HG03575 (cell line): ENCODE data around the gene FOXO3.
"Not testable (repeated sequence)": the region's sequence is repeated elsewhere in the genome, so short reads cannot be mapped to it uniquely, and the experiment has no call there.

ENCODE experiments used
- ATAC-seq: cut with Tn5 transposase; IDR thresholded peaks from one replicate; pipeline ENCODE4 v1.9.1; 2021; ENCODE audit not compliant: unreplicated experiment, insufficient number of reproducible peaks, low FRiP score; ENCODE audit errors: extremely low read depth

Gene FOXO3

DNA sequence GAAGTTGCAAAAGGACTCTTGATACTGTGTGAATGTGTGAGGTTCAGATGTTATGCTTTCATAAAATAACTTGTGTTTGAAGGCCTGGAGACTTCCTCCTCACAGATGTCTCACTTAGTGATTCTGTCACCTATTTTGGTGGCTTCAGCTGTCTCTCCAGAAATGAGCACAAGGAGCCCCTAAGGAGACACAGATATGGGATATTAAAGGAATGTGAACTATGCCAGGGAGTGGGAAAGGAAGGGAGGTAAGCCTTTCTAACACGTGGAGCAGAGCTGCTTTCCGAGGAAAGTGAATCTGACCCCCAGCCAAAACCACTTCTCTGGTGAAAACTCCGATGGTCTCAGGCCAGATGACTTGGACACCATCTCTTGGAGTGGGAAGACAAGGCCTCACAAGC is 10.5 kb upstream of the FOXO3 start:
- ATAC-seq = no peak

DNA sequence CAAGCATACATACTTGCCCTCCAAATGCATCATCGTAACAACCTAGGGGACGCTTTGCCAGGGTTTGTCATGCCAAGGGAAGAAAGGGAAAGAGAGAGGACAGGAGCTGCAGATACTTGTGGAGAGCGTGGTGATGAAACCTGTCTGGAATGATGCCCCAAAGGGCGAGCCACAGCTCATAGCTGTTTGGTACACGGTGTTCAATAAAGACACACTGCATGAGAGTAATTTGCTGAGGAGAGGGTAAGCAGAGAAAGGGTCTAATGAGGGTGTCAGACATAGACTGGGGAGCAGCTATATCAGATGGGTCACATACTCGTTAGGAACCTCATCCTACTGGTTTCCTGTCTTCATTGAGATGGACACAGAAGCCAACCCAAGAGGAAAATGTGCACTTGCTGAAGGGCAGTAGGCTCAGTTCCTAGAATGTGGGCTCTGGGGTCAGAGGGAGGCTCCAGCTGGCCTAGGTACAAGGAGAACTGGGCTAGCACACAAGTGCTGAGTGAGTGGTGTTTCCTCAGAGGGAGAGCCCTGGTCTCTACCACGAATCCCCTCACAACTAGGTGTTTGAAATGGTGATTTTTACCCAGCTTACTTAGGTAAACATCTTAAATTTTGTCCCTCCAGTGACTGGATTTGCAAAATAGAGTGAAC is 5.2 kb upstream of the FOXO3 start:
- ATAC-seq = no peak

DNA sequence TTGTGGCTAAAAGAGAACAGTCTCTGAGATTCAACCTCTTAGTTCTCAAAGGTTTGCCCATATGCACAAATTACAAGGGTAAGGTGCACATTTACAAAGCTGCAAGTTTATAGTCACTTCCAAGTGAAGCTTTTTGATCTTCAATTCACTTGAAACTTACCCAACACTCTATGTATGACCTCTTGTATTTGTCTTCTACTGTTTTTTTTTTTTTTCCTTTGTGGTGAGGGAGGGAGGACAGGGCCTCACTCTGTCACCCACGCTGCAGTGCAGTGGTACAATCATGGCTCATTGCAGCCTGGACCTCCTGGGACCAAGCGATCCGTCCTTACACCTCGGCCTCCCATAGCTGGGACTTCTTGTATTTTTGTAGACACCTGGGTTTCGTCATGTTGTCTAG is 4.5 kb upstream of the FOXO3 start:
- no peak for ATAC-seq

DNA sequence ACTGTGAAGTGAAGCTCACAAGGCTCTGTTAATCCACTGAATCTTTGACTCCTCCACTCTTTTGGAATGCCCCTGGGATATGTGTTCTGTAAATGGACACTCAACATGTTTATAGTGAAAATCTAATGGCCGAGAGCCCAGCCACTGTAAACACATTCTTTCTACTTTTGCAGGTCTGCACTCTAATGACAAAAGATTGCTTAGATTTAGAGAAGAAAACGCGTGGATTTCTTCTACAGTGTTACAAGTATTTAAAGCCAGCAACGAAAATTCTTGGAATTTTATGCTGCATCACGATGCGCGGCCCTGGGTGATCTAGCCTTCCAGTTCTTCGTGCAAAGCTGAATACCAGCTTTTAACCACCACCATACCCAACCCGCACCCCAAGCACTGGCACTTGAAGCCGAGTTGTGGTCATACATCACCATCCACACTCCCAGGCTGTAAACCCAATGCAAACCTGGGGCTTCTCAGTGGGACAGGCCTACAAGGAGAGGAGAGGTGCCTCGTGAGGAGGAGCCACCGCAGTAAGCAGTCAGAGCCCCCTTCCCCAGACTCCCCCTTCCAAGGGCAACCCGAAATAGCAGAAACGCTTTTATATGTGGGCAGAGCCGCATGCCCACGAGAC is 3.7 kb upstream of the FOXO3 start:
- ATAC-seq = no peak

DNA sequence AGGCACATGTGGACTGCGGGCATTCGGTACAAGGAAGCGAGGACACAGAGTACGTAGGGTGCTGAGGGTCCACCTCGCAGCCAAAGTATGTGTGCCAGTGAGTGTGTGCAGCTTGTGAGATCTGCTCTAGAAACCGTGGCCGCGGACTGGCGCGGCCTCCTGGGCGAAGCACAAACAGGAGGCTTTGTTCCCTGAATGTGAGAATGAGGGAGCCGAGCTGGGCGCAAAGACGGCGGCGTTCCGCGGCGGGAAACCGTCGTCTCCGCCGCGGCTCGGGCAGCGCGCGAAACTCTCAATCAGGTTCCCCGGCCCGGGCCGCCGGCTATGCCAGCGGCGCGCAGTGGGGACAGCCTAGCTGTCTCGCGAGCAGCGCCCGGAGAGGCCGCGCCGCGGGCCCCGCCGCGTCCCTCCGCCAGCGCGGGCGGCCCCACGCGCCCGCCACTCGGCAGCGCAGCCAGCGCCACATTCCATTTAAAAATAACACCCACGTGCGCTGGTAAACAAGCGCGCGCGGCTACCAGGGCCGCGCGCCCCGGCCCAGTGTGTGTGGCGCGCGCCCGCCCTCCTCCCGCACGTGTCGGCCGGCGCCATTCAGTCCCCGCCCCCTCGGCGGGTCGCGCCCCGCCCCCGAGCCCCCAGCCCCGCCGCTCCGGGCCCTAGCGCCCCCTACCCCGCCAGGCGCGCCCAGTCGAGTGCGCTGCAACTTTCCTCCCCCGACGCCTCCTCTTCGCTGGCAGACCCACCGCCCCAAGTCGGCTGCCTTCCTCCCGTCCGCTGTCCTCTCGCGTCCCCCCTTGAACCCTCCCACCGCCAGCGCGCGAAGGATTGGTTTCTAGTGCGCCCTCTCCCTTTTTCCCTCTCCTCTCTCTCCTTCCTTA is 3.0 kb upstream of the FOXO3 start:
- no peak for ATAC-seq

DNA sequence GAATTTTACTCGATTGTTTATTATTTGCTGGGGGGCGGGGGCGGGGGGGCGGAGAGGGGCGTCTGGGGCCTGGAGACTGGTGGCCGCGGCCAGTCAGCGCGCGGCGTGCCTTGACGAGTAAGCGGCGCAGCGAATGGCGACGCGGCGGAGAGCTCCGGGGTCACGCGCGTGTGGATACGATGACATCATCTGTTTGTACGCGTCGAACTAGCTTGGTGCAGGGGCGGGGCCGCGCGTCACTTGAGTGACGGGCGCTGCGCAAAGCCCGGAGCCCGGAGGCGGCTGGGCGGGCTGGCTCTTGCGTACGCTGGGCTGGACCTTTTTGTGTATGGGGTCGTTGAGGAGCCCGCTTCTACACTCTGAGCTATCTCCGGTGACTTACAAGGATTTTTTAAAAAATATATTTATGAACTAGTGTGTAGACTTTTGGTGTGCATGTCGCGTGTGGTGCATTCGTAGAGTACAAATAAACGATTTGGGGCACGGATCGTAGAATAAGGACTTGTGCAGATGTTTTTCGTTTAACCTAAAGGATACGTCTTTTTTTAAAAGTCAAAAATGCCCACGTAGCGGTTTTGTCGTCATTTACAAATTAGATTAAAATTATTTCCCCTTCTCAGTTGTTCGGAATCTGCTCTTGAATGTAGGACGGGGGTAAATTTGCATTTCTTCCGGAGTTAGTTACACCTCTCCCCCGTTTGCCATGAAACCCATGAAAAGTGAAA is 2.2 kb upstream of the FOXO3 start:
- peak; percentile 41 for ATAC-seq

DNA sequence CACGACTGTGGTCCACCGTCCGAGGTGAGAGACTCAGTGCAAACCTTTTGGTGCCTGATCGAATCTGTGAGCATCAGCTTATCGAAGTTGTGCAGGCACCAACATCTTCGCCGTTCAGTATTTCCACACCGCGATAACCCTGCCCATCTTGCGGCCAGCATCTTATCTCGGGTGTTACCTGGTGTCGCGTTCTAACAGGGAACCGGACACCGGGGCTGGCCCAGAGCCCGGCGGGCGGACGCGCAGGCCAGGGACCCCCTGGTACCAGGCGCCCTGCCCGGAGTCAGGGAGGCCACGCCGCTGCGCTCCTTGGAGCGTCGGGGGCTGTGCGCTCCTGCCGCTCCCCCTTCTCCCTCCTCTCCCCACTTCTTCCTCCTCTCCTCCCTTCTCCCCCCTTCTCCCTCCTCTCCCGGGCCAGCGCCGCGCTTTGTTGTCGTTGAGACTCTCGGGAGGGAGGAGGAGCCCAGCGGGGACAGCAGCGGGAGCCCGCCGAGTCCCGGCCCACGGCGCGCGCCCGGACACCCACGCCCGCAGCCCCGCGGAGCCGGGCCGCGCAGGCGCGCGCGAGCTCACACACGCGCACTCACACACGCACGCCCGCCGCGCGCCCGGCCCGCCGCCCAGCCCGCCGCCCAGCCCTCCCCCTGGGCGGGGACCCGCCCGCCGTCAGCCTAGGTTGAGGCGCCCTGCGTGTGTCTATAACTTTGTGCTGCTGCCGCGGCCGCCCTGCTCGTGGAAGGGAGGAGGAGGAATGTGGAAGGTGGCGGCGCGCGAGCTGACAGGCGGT is 1.4 kb upstream of the FOXO3 start:
- ATAC-seq = no peak

DNA sequence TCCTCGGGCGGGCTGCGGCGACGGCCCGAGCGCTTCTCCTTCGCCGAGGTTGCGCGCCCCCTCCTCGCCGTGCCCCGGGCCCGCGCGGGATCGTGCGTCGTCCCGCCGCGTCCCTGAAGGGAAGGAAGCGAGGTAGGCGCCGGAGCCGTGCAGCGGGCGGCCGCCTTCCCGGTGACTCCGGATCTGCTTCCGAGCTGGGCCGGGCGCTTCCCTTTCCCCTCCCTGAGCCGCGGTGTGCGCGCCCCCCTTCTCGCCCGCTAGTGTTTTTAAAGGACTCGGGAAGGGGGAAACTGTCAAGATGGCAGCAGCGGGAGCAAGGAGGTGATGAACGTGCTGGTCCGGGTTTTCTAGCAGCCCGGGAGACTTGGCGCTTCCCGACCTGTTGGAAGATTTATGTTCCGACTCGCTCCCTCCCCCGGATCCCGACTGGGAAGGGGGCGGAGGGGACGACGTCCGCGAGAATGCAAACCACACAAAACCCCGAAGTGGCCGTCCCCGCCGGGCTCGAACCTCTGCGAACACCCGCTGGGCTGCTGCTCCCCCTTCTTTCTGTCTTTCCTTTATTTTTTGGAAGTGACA is 744 bp upstream of the FOXO3 start:
- no peak for ATAC-seq

DNA sequence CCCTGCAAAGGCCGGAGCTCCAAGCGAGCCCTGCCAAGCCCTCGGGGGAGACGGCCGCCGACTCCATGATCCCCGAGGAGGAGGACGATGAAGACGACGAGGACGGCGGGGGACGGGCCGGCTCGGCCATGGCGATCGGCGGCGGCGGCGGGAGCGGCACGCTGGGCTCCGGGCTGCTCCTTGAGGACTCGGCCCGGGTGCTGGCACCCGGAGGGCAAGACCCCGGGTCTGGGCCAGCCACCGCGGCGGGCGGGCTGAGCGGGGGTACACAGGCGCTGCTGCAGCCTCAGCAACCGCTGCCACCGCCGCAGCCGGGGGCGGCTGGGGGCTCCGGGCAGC is 561 bp downstream of the FOXO3 start:
- ATAC-seq = not testable (repeated sequence)

DNA sequence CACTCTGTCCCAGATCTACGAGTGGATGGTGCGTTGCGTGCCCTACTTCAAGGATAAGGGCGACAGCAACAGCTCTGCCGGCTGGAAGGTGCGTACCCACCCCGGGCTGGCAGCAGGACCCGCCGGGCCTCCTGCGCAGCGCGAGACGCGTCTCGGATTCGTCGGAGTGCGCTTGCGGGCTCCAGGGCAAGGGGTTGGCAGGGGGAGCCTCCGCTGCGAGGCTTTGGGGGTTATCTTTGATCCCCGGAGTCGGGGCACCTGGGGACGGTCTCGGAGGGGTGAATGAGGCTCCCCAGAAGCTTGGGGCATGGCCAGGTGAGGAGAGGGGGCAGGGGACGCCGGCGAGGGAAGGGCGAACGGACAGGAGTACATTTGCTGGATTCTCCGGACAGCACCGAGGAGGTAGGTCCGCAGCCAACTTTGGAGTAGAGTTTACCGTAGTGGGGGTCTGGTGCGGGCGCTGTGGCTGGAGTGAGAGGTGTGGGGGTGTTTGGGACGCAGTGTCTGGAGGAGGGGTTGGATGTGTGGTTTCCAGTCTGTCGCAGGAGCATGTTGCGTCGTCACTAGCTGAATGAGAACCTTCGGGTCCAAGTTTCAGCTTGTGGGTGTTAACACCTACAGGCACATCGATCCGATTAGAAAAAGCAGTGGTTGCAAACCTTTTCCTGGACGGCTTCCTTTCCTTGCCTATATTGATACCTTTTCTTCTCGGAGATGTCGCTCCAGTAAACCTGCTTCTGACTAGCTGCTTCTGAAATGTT is 1.2 kb downstream of the FOXO3 start:
- no peak for ATAC-seq

DNA sequence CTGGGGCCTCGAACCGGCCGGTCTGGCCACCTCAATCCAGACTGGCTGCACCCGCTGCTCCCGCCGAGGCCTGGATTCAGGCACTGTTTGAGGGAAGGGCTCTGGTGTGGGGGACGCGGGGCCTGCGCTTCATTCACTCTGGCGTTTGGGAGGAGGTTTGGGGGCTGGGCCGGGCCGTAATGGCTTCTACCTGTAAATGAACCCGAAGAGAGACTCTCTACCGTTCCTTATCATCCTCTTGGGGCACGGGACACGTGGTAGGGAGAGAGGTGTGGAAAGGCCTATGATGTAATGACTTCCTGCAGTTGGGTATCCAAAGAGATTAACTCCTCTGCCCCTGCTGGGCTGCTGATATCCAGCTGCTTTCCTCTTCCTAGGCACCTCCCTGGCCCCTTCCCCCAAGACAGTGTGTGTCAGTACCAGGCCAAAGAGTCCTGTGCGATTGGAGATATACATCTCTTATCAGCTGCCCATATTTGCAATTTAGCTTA is 1.8 kb downstream of the FOXO3 start:
- ATAC-seq = no peak

DNA sequence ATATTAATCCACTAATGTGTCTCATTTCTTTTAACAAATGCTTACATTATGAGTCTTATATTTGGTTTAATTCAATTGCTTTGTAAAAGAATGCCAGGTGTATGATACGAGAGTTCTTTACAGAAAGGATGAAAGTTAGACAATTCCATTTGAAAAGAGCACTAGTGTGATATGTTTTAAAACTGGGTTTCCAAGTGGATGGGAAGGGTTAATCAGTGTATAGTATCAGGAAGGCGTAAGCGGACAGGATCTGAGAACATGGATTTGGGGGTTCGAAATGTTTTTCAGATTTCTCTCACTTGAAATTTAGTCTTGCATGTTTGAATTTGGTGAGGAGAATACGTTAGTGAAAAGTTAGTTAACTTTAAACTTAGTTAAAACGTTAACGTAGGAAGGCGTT is 2.6 kb downstream of the FOXO3 start:
- no peak for ATAC-seq

DNA sequence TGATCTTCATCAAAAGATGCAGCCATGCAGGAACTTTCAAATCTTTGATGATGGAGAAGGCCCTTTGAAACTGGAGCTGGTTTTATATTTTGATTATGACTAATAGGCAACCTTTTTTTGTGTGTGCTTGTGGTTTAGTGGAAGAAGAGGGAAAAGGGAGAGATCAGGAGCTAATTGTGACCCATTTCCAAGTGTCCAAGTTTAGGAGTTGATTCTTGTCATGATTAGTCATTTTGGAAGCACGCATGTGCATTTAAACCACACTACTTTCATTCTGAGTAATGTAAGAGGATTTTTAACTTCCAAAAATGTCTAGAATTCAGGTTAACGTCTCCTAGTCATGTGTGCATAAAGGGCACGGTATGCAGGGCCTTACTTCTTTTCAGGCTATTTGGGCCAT is 3.5 kb downstream of the FOXO3 start:
- no peak for ATAC-seq

DNA sequence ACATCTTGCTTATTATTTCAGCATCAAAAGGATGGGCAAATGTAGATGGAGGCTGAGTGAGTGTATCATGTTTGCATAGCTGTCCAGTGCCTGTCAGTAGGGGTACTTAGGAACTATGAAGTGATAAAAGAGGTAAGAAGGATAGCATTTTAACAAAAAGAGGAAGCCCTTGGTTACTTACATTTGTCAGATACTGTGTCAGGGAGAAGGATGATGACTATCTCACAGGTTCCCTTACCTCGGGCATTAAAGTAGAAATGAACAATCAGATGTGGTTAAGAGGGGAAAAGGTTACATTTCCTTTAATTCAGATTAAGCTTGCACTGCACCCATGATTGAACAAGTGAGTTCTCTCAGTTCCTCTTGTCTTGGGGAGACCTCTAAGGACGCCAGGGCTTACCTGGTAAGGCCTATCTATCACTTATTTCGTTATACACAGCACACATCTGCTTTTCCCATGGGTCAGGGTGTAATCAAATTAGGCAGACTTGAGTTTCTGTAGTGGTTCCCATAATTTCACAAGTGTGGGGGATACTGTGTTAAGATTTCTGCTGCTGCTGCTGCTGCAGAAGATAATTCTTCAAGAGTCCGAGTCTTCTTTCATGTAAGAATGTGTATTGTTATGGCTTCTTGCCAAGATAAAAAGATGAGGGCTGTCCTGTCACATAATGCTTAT is 4.5 kb downstream of the FOXO3 start:
- peak; percentile 80 for ATAC-seq

DNA sequence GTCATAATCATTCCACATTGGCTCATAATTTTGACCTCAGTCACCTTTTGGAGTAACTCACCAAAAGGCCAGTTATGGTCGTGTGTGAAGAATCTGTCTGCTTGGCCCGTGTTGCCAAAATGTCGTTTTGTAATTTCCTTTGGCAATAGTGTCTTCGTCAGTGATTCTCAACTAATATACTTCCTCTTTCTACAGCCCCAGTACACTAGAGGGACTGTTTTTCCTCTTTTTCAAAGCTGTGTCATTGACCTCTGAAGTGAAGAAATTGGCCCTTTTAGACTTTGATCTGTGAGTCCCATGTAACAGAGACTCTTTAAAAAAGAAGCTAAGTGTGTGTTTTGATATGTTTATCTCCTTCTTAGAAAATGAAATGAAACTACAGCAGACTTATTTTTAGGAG is 5.2 kb downstream of the FOXO3 start:
- ATAC-seq = no peak

DNA sequence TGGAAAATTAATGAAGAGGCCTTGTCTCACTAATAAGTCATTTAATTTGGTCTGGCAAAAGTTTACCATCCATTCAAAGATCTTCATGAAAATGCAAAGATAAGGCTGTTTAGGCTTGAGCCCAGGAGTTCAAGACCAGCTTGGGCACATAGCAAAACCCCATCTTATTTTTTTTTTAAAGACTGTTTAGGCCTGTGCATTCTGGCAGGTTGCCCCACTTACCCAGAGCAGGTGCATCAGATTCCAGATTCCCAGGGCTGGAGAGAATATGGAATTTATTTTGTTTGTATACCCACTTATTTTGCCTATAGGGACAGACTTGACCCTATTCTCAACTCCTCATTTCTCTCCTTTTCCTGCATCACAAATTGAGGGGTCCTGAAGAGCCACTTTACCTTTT is 5.7 kb downstream of the FOXO3 start:
- no peak for ATAC-seq

DNA sequence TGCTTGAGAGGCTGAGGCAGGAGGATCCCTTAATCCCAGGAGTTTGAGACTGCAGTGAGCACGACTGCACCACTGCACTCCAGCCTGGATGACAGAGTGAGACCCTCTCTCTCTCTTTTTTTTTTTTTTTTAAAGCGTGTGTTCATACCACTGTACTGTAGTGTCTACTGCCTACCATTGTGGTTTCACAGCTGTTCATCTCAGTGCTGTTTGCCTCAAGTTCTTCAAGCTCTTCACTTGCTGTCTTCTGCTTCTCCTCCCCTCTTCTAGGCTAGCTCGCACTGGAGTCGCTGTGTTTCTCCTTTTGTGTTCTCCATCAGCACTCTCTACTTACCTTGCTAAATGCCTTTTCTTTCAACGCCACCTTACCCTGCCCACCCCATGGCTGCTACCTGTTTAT is 7.4 kb downstream of the FOXO3 start:
- ATAC-seq = no peak
